DND-41 (cell line): Measurements from ENCODE around the gene ZNF334.

Experiments
- ATAC-seq: fragments of 200-7000 bp; cut with Tn5 transposase; 3 replicates; pipeline ENCODE4 v1.9.1; 2021; ENCODE audit warnings: low read depth; ENCODE audit not compliant: insufficient read depth
- DNase-seq: peaks from one replicate; pipeline ENCODE4 v3.0.0-alpha.2; 2020
- H2AFZ ChIP-seq: 2 replicates; pipeline ENCODE4 v1.6.0; 2012; ENCODE audit warnings: low read depth, low read length
- H3K27ac ChIP-seq: 2 replicates; pipeline ENCODE4 v1.5.1; 2012; ENCODE audit warnings: low read length, inconsistent platforms
- H3K27me3 ChIP-seq: fragments of 200-600 bp; sonication (generic); 2 replicates; pipeline ENCODE4 v1.6.0; 2012; ENCODE audit warnings: low read length, mild to moderate bottlenecking, inconsistent platforms; ENCODE audit not compliant: insufficient read depth, poor library complexity
- H3K36me3 ChIP-seq: 2 replicates; pipeline ENCODE4 v1.5.1; 2012; ENCODE audit warnings: low read length, inconsistent platforms; ENCODE audit not compliant: insufficient read depth
- H3K4me1 ChIP-seq: 2 replicates; pipeline ENCODE4 v1.5.1; 2012; ENCODE audit warnings: mild to moderate bottlenecking, low read length; ENCODE audit not compliant: insufficient read depth
- H3K4me2 ChIP-seq: 2 replicates; pipeline ENCODE4 v1.6.0; 2012; ENCODE audit warnings: mild to moderate bottlenecking, moderate library complexity, low read length, inconsistent platforms; ENCODE audit not compliant: insufficient read depth
- H3K4me3 ChIP-seq, 2 experiments: fragments of 200-600 bp in 1 of 2; shearing (Covaris generic) in 1 of 2; 2 replicates each; pipeline ENCODE4 v1.5.1; 2012 to 2016; ENCODE audit warnings: inconsistent platforms in 2 of 2, low read length in 2 of 2, mild to moderate bottlenecking in 2 of 2, low read depth in 1 of 2, moderate library complexity in 1 of 2
- H3K79me2 ChIP-seq: 2 replicates; pipeline ENCODE4 v1.6.0; 2012; ENCODE audit warnings: low read length, inconsistent platforms; ENCODE audit not compliant: insufficient read depth
- H3K9ac ChIP-seq: 2 replicates; pipeline ENCODE4 v1.6.0; 2012; ENCODE audit warnings: low read depth, mild to moderate bottlenecking, inconsistent platforms, low read length, moderate library complexity
- H3K9me3 ChIP-seq: 2 replicates; pipeline ENCODE4 v1.5.1; 2012; ENCODE audit warnings: low read length, moderate library complexity, mild to moderate bottlenecking, inconsistent platforms; ENCODE audit not compliant: insufficient read depth, severe bottlenecking
- H4K20me1 ChIP-seq: 2 replicates; pipeline ENCODE4 v1.6.0; 2012; ENCODE audit warnings: low read length; ENCODE audit not compliant: insufficient read depth
- CTCF ChIP-seq: IDR thresholded peaks from 2 replicates; pipeline ENCODE4 v1.5.1; 2012; ENCODE audit warnings: borderline replicate concordance, low read length, moderate library complexity, mild to moderate bottlenecking; ENCODE audit not compliant: poor library complexity, severe bottlenecking; ENCODE audit errors: extremely low read depth
- EZH2 ChIP-seq: IDR thresholded peaks from 3 replicates; pipeline ENCODE4 v1.6.1; 2012; ENCODE audit warnings: borderline replicate concordance, low read depth, mild to moderate bottlenecking, moderate library complexity, low read length, inconsistent platforms; ENCODE audit not compliant: severe bottlenecking

The ZNF334 gene

GRCh38 chr20:46553926-46554325 lies 40.6 kb upstream of the ZNF334 start:
- no peak overlapping the region for H3K4me3 ChIP-seq
- TF ChIP-seq EZH2 (no peak), CTCF (no peak)
- no peak overlapping the region for H3K27ac ChIP-seq
- no peak overlapping the region for H3K4me2 ChIP-seq
- no peaks in the 10 kb centered on the region for H3K79me2 ChIP-seq
- no peaks in the 10 kb centered on the region for H3K36me3 ChIP-seq
- no peaks in the 10 kb centered on the region for H3K9me3 ChIP-seq
- H4K20me1 ChIP-seq, result 0 out of 2 replicates have a peak, but pooled peaks cover 2% of the 10 kb centered on the region
- H3K27me3 ChIP-seq, result peaks cover 4% of the 10 kb centered on the region
- no peak for DNase-seq
- no peak for ATAC-seq
- no peak overlapping the region for H2AFZ ChIP-seq
- H3K4me1 ChIP-seq, result peaks cover 7% of the 10 kb centered on the region
- no peak overlapping the region for H3K9ac ChIP-seq

GRCh38 chr20:46552460-46553420 lies 39.4 kb upstream of the ZNF334 start:
- H3K4me3 ChIP-seq, result no peak overlapping the region
- no peak overlapping the region for H3K4me2 ChIP-seq
- no peaks in the 10 kb centered on the region for H3K79me2 ChIP-seq
- 0 out of 2 replicates have a peak, but pooled peaks cover 2% of the 10 kb centered on the region for H4K20me1 ChIP-seq
- H3K36me3 ChIP-seq, result no peaks in the 10 kb centered on the region
- no peak overlapping the region for H3K27ac ChIP-seq
- TF ChIP-seq EZH2, result no peak
- TF ChIP-seq CTCF, result no peak
- no peak overlapping the region for H2AFZ ChIP-seq
- peak; percentile 50 for DNase-seq
- peak; percentile 92 for ATAC-seq
- peaks cover 7% of the 10 kb centered on the region for H3K4me1 ChIP-seq
- no peak overlapping the region for H3K9ac ChIP-seq
- H3K27me3 ChIP-seq, result peaks cover 4% of the 10 kb centered on the region
- H3K9me3 ChIP-seq, result no peaks in the 10 kb centered on the region

GRCh38 chr20:46551522-46552381 lies 38.4 kb upstream of the ZNF334 start:
- Histone ChIP-seq H3K27ac (no peak overlapping the region), H3K4me1 (peaks cover 7% of the 10 kb centered on the region), H3K27me3 (peaks cover 8% of the 10 kb centered on the region), H3K4me3 (no peak overlapping the region), H3K36me3 (no peaks in the 10 kb centered on the region), H2AFZ (no peak overlapping the region), H3K4me2 (no peak overlapping the region), H3K79me2 (no peaks in the 10 kb centered on the region), H3K9ac (no peak overlapping the region), H3K9me3 (no peaks in the 10 kb centered on the region), H4K20me1 (0 out of 2 replicates have a peak, but pooled peaks cover 2% of the 10 kb centered on the region)
- DNase-seq (no peak), ATAC-seq (no peak)
- TF ChIP-seq EZH2, result no peak
- no peak for TF ChIP-seq CTCF
